ENCODE measurements around the gene BCAS3. TPM values are rescaled to one million over a fixed set of nuclear protein-coding genes. Genes with fewer than 3 reads are reported as not detected.

Gene BCAS3
- total RNA-seq, 1 donor from 2014 or later, result 30.5 TPM

DNA sequence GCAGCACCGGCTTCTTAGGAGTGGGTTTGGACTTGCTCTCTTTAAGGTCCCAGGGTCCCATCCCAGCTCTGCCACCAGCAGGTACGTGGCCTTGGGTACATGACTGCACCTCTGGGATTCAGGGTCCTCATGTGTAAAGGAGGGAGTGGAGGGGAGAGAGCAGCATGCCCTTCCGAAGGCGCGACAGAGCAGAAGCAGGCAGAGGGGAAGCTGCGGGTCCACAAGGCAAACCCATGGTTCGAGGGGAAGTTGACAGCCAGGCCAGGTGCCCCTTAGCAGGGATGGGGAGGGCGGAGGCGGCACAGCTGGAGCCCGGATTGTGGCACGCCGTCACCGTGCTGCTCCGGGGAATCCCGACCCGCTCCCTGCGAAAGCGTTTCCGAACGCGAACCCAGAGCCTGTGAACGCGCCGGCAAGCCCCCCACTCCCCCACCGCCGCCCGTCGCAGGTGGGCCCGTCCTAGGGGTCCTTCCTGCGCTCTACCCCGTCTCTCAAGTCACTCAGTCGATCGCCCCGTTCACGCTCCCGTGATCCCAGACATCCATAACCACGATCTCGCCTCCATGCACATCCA, 717.8 kb downstream of the BCAS3 start:
- H3K27ac Mint-ChIP-seq (ENCODE audit: unreplicated experiment), result no peak overlapping the region
- H3K9me3 Mint-ChIP-seq, result no peaks in the 10 kb centered on the region
- TF ChIP-seq, protein P1, sequence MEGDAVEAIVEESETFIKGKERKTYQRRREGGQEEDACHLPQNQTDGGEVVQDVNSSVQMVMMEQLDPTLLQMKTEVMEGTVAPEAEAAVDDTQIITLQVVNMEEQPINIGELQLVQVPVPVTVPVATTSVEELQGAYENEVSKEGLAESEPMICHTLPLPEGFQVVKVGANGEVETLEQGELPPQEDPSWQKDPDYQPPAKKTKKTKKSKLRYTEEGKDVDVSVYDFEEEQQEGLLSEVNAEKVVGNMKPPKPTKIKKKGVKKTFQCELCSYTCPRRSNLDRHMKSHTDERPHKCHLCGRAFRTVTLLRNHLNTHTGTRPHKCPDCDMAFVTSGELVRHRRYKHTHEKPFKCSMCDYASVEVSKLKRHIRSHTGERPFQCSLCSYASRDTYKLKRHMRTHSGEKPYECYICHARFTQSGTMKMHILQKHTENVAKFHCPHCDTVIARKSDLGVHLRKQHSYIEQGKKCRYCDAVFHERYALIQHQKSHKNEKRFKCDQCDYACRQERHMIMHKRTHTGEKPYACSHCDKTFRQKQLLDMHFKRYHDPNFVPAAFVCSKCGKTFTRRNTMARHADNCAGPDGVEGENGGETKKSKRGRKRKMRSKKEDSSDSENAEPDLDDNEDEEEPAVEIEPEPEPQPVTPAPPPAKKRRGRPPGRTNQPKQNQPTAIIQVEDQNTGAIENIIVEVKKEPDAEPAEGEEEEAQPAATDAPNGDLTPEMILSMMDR (conservative IDR thresholded peaks at IDR 0.05), result no peak
- peaks cover 49% of the 10 kb centered on the region for H3K4me1 Mint-ChIP-seq
- peaks cover 71% of the 10 kb centered on the region for H3K27me3 Mint-ChIP-seq (ENCODE audit: low read depth)
- no peak for DNase-seq (ENCODE audit: low read depth, low spot score)
- peak overlapping the region; percentile 83 for H3K4me3 Mint-ChIP-seq
- no peaks in the 10 kb centered on the region for H3K36me3 Mint-ChIP-seq (ENCODE audit: low read depth)

- peaks cover 74% of the 10 kb centered on the region for H3K27me3 Mint-ChIP-seq (ENCODE audit: low read depth)
- TF ChIP-seq, protein P1 (conservative IDR thresholded peaks at IDR 0.05), result no peak
- H3K4me1 Mint-ChIP-seq, result peaks cover 45% of the 10 kb centered on the region
- DNase-seq (ENCODE audit: low read depth, low spot score), result no peak
- H3K27ac Mint-ChIP-seq (ENCODE audit: unreplicated experiment), result no peak overlapping the region
- no peaks in the 10 kb centered on the region for H3K36me3 Mint-ChIP-seq (ENCODE audit: low read depth)
- no peaks in the 10 kb centered on the region for H3K9me3 Mint-ChIP-seq
- peak overlapping the region; percentile 83 for H3K4me3 Mint-ChIP-seq
These were observed 718.4 kb downstream of the BCAS3 start for GRCh38 chr17:61395983-61396585.

DNA sequence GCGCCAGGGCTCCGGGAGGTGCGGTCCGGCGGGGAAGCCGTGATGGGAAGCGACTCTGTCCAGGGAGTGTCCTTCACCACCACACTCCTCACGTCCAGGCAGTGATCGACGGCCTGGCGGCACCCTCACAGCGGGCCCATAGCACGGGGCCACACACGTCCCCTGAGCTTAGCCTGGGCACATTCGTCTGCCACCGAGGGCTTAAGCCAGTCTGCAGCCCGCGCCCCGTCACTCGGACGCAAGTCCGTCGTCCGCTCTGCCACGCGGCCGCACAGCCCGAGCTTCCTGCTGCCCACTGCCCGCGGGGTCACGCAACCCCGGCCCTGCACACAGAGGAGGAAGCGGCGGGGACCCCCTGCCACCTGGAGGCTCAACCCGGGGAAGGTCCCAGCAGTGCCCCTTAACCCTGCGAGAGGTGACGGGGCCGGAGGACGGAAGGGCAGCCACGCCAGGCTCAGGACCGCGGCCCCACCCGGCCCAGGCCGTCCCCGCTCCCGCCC, 719.0 kb downstream of the BCAS3 start:
- Mint-ChIP-seq H3K27me3 (ENCODE audit: low read depth) (peaks cover 77% of the 10 kb centered on the region), H3K27ac (ENCODE audit: unreplicated experiment) (no peak overlapping the region), H3K4me1 (peaks cover 50% of the 10 kb centered on the region), H3K36me3 (ENCODE audit: low read depth) (peaks cover 5% of the 10 kb centered on the region), H3K4me3 (no peak overlapping the region), H3K9me3 (no peaks in the 10 kb centered on the region)
- TF ChIP-seq, protein P1 (conservative IDR thresholded peaks at IDR 0.05), result no peak
- DNase-seq (ENCODE audit: low read depth, low spot score), result no peak

DNA sequence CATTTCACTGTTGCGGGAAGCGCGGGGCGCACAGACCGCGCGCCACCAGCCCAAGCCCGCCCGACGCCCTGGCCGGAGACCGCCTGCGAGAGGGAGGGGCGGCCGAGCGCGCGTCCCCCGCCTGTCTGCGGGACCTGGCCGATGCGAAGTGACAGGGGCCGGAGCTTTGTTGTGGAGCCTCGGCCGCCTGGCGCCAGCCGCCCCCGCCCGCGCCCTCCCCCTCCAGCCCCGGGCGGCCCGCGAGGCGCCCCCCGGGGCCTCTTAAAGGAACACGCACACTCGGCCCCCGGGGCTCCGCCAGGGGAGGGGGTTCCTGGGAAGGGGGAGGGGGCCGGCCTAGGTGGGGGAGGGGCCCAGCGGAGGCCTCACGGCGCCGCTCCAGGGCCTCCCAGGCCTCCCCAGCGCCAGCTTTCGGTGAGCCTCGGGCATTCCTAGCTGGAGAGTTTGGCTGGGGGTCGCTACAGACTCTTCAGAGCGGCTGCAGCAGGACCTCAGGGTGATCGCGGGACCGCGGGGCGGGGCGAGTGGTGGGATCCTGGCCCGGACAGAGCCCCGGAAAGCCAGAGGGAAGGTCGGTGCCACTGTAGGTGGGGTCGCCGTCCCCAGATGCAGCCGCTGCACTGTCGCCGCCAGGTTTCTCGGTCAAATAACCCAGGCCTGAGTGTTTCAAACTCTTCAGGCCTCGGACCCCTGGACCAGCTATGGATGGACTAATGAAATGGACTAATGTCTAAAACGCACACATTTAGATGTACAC, 719.6 kb downstream of the BCAS3 start:
- no peak for DNase-seq (ENCODE audit: low read depth, low spot score)
- Mint-ChIP-seq H3K9me3 (no peaks in the 10 kb centered on the region), H3K4me3 (peak overlapping the region; percentile 89), H3K27me3 (ENCODE audit: low read depth) (peaks cover 79% of the 10 kb centered on the region), H3K27ac (ENCODE audit: unreplicated experiment) (no peak overlapping the region), H3K4me1 (peaks cover 51% of the 10 kb centered on the region), H3K36me3 (ENCODE audit: low read depth) (peaks cover 5% of the 10 kb centered on the region)
- TF ChIP-seq, protein P1 (conservative IDR thresholded peaks at IDR 0.05), result no peak

GRCh38 chr17:61398721-61399130, 721.1 kb downstream of the BCAS3 start:
- DNase-seq (ENCODE audit: low read depth, low spot score), result no peak
- Mint-ChIP-seq H3K27me3 (ENCODE audit: low read depth) (peaks cover 80% of the 10 kb centered on the region), H3K4me3 (peak overlapping the region; percentile 89), H3K36me3 (ENCODE audit: low read depth) (peaks cover 14% of the 10 kb centered on the region), H3K4me1 (peaks cover 57% of the 10 kb centered on the region), H3K9me3 (no peaks in the 10 kb centered on the region), H3K27ac (ENCODE audit: unreplicated experiment) (no peak overlapping the region)
- TF ChIP-seq, protein P1 (conservative IDR thresholded peaks at IDR 0.05), result no peak
